WTC11 (cell line): Measurements from ENCODE around the gene DLX1.
"Not testable (repeated sequence)": the region's sequence is repeated elsewhere in the genome, so short reads cannot be mapped to it uniquely, and the experiment has no call there.

ENCODE experiments used
- AR ChIP-seq: fragments of 250-450 bp; sonication (Bioruptor Pico); IDR thresholded peaks from 2 replicates; pipeline ENCODE4 v1.9.0; 2021; ENCODE audit warnings: mild to moderate bottlenecking
- CREB1 ChIP-seq: sonication (generic); formaldehyde crosslinking; IDR thresholded peaks from 2 replicates; pipeline ENCODE4 v1.8.0; 2023; ENCODE audit warnings: mild to moderate bottlenecking, missing genetic modification reagents
- E2F4 ChIP-seq: sonication (generic); formaldehyde crosslinking; IDR thresholded peaks from 2 replicates; pipeline ENCODE4 v1.8.1; 2022; ENCODE audit warnings: low read depth, mild to moderate bottlenecking, moderate library complexity, missing genetic modification reagents, borderline replicate concordance
- FOXP1 ChIP-seq: sonication (generic); formaldehyde crosslinking; IDR thresholded peaks from 2 replicates; pipeline ENCODE4 v1.8.0; 2022; ENCODE audit warnings: missing genetic modification reagents, mild to moderate bottlenecking, moderate library complexity, borderline replicate concordance
- IRF2 ChIP-seq: sonication (generic); formaldehyde crosslinking; IDR thresholded peaks from 2 replicates; pipeline ENCODE4 v1.8.0; 2022; ENCODE audit warnings: low read depth, missing genetic modification reagents, borderline replicate concordance
- MAX ChIP-seq: sonication (generic); formaldehyde crosslinking; IDR thresholded peaks from 2 replicates; pipeline ENCODE4 v1.8.0; 2022; ENCODE audit warnings: mild to moderate bottlenecking, missing genetic modification reagents
- PRRX2 ChIP-seq: fragments of 250-450 bp; sonication (Bioruptor Pico); IDR thresholded peaks from 2 replicates; pipeline ENCODE4 v1.8.0; 2021; ENCODE audit warnings: mild to moderate bottlenecking
- RORB ChIP-seq: fragments of 250-450 bp; sonication (Bioruptor Pico); IDR thresholded peaks from 2 replicates; pipeline ENCODE4 v1.9.0; 2021; ENCODE audit warnings: mild to moderate bottlenecking
- SP1 ChIP-seq: sonication (generic); formaldehyde crosslinking; conservative IDR thresholded peaks from 2 replicates; pipeline ENCODE4 v1.8.1; 2022; ENCODE audit warnings: missing genetic modification reagents
- TP53 ChIP-seq: sonication (generic); formaldehyde crosslinking; IDR thresholded peaks from 2 replicates; pipeline ENCODE4 v1.8.1; 2023; ENCODE audit warnings: mild to moderate bottlenecking, missing genetic modification reagents
- ZBTB21 ChIP-seq: sonication (generic); formaldehyde crosslinking; IDR thresholded peaks from 2 replicates; pipeline ENCODE4 v1.8.1; 2023; ENCODE audit warnings: mild to moderate bottlenecking, missing genetic modification reagents, borderline replicate concordance
- ZNF281 ChIP-seq: sonication (generic); formaldehyde crosslinking; IDR thresholded peaks from 2 replicates; pipeline ENCODE4 v1.8.0; 2023; ENCODE audit warnings: mild to moderate bottlenecking, missing genetic modification reagents
- TF ChIP-seq, protein P1 (sequence below): fragments of 200-600 bp; IDR thresholded peaks from 2 replicates; pipeline ENCODE4 v1.8.0; 2022; ENCODE audit warnings: antibody characterized with exemption

GRCh38 chr2:172067905-172068304, 17.4 kb upstream of the DLX1 start:
- TF ChIP-seq ZNF281 (CRISPR knock-in tag); ZBTB21; E2F4 (CRISPR knock-in tag); MAX (CRISPR knock-in tag); FOXP1 (CRISPR knock-in tag); CREB1 (CRISPR knock-in tag); SP1 (CRISPR knock-in tag); RORB; TP53 (CRISPR knock-in tag); IRF2 (CRISPR knock-in tag); PRRX2 (CRISPR knock-in tag); AR (CRISPR knock-in tag): not testable (repeated sequence)
- TF ChIP-seq, protein P1, sequence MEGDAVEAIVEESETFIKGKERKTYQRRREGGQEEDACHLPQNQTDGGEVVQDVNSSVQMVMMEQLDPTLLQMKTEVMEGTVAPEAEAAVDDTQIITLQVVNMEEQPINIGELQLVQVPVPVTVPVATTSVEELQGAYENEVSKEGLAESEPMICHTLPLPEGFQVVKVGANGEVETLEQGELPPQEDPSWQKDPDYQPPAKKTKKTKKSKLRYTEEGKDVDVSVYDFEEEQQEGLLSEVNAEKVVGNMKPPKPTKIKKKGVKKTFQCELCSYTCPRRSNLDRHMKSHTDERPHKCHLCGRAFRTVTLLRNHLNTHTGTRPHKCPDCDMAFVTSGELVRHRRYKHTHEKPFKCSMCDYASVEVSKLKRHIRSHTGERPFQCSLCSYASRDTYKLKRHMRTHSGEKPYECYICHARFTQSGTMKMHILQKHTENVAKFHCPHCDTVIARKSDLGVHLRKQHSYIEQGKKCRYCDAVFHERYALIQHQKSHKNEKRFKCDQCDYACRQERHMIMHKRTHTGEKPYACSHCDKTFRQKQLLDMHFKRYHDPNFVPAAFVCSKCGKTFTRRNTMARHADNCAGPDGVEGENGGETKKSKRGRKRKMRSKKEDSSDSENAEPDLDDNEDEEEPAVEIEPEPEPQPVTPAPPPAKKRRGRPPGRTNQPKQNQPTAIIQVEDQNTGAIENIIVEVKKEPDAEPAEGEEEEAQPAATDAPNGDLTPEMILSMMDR = not testable (repeated sequence)
